SU-DHL-6 (cell line): ENCODE data around the gene CARD11.

Experiments
- H2AFZ ChIP-seq: fragments of 200-600 bp; sonication (generic); 2 replicates; pipeline ENCODE4 v1.6.1; 2014; ENCODE audit warnings: low read depth, mild to moderate bottlenecking, moderate library complexity, mixed read lengths, antibody characterized with exemption, low read length; ENCODE audit not compliant: severe bottlenecking
- H3F3A ChIP-seq: fragments of 200-600 bp; shearing (Covaris generic); 2 replicates; pipeline ENCODE4 v1.6.0; 2016; ENCODE audit warnings: antibody characterized with exemption, mild to moderate bottlenecking; ENCODE audit not compliant: insufficient read depth
- H3K27ac ChIP-seq: fragments of 200-600 bp; sonication (generic); 2 replicates; pipeline ENCODE4 v1.5.1; 2016; ENCODE audit warnings: low read depth, mild to moderate bottlenecking, low read length, moderate library complexity, mixed read lengths
- H3K27me3 ChIP-seq: fragments of 200-600 bp; sonication (generic), shearing (Covaris generic); 2 replicates; pipeline ENCODE4 v1.6.0; 2014; ENCODE audit warnings: mild to moderate bottlenecking, low read length
- H3K36me3 ChIP-seq: fragments of 200-600 bp; sonication (generic); 2 replicates; pipeline ENCODE4 v1.6.1; 2014; ENCODE audit warnings: mild to moderate bottlenecking, low read length, mixed read lengths
- H3K4me2 ChIP-seq: fragments of 300-600, 200-600 bp; shearing (Covaris generic), sonication (generic); 2 replicates; pipeline ENCODE4 v1.6.0; 2014; ENCODE audit warnings: low read length, low read depth, mild to moderate bottlenecking; ENCODE audit not compliant: poor library complexity, severe bottlenecking
- H3K4me3 ChIP-seq: fragments of 200-600 bp; sonication (generic); 2 replicates; pipeline ENCODE4 v1.5.1; 2014; ENCODE audit warnings: antibody characterized with exemption, low read length, mild to moderate bottlenecking, mixed read lengths; ENCODE audit not compliant: insufficient read depth, poor library complexity, severe bottlenecking
- H3K79me2 ChIP-seq: fragments of 200-600 bp; sonication (generic); 2 replicates; pipeline ENCODE4 v1.6.1; 2014; ENCODE audit warnings: mild to moderate bottlenecking, low read length, moderate library complexity; ENCODE audit not compliant: insufficient read depth
- H3K9ac ChIP-seq: fragments of 200-600 bp; sonication (generic); 2 replicates; pipeline ENCODE4 v1.7.0; 2014; ENCODE audit warnings: mild to moderate bottlenecking, low read length
- H3K9me2 ChIP-seq: fragments of 200-600 bp; sonication (generic); replicated peaks from 2 replicates; pipeline ENCODE4 v1.6.1; 2014; ENCODE audit warnings: low read length; ENCODE audit not compliant: insufficient read depth
- H3K9me3 ChIP-seq: fragments of 200-600 bp; sonication (generic); 2 replicates; pipeline ENCODE4 v1.6.1; 2014; ENCODE audit warnings: low read length, mixed read lengths; ENCODE audit not compliant: insufficient read depth
- H4K20me1 ChIP-seq: fragments of 200-600 bp; sonication (generic); 2 replicates; pipeline ENCODE4 v1.6.1; 2014; ENCODE audit warnings: low read depth, mild to moderate bottlenecking, antibody characterized with exemption, low read length, moderate library complexity, mixed read lengths
- EZH2phosphoT487 ChIP-seq: fragments of 200-600 bp; sonication (generic), shearing (Covaris generic); conservative IDR thresholded peaks from 2 replicates; pipeline ENCODE4 v1.6.1; 2018; ENCODE audit warnings: mild to moderate bottlenecking, antibody characterized with exemption, low read length, moderate library complexity, mixed read lengths
- TF ChIP-seq, protein P1 (sequence below): fragments of 200-600 bp; sonication (generic); IDR thresholded peaks from one replicate; pipeline ENCODE4 v1.5.1; 2017; ENCODE audit warnings: antibody characterized with exemption, mild to moderate bottlenecking, low read length, moderate library complexity; ENCODE audit not compliant: insufficient read depth, poor library complexity, severe bottlenecking

The CARD11 gene

GRCh38 chr7:3069771-3070449 is 26.2 kb upstream of the CARD11 start:
- Histone ChIP-seq H3K79me2 (no peaks in the 10 kb centered on the region), H3K27ac (no peak overlapping the region), H2AFZ (no peak overlapping the region), H3K9ac (no peak overlapping the region), H3F3A (no peaks in the 10 kb centered on the region), H3K9me3 (peaks cover 7% of the 10 kb centered on the region; the same call in 1 of the 2 replicates), H3K36me3 (no peaks in the 10 kb centered on the region), H3K27me3 (no peaks in the 10 kb centered on the region), H3K9me2 (no peaks in the 10 kb centered on the region), H3K4me3 (no peak overlapping the region), H4K20me1 (no peaks in the 10 kb centered on the region), H3K4me2 (no peak overlapping the region)
- TF ChIP-seq, protein P1, sequence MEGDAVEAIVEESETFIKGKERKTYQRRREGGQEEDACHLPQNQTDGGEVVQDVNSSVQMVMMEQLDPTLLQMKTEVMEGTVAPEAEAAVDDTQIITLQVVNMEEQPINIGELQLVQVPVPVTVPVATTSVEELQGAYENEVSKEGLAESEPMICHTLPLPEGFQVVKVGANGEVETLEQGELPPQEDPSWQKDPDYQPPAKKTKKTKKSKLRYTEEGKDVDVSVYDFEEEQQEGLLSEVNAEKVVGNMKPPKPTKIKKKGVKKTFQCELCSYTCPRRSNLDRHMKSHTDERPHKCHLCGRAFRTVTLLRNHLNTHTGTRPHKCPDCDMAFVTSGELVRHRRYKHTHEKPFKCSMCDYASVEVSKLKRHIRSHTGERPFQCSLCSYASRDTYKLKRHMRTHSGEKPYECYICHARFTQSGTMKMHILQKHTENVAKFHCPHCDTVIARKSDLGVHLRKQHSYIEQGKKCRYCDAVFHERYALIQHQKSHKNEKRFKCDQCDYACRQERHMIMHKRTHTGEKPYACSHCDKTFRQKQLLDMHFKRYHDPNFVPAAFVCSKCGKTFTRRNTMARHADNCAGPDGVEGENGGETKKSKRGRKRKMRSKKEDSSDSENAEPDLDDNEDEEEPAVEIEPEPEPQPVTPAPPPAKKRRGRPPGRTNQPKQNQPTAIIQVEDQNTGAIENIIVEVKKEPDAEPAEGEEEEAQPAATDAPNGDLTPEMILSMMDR: no peak
- TF ChIP-seq EZH2phosphoT487: no peak

DNA sequence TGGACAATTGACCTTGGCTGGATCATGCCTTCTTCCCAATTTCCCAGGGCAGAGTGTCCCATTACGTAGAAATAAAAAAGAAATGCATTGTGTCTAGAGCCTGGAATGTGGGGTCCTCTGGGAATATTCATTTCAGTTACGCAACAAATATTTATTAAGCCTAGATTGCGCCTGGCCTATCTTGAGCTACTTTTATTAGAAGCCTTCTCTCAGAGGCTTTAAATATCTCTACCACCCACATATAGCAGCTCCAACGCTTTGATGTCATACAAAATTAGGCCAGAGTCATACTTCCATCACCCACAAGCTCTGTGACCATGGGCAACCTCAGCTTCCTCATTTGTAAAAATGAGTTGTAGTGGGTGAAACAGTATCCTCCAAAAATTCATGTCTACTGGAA is 24.9 kb upstream of the CARD11 start:
- H2AFZ ChIP-seq: no peak overlapping the region
- no peak overlapping the region for H3K4me3 ChIP-seq
- no peaks in the 10 kb centered on the region for H3K27me3 ChIP-seq
- H3K4me2 ChIP-seq: no peak overlapping the region
- H3K9me3 ChIP-seq: peaks cover 7% of the 10 kb centered on the region; the same call in 1 of the 2 replicates
- H3K9me2 ChIP-seq: no peaks in the 10 kb centered on the region
- no peaks in the 10 kb centered on the region for H3K79me2 ChIP-seq
- no peaks in the 10 kb centered on the region for H3K36me3 ChIP-seq
- H3K9ac ChIP-seq: no peak overlapping the region
- no peak for TF ChIP-seq EZH2phosphoT487
- TF ChIP-seq, protein P1: no peak
- no peak overlapping the region for H3K27ac ChIP-seq
- no peaks in the 10 kb centered on the region for H3F3A ChIP-seq
- H4K20me1 ChIP-seq: no peaks in the 10 kb centered on the region

DNA sequence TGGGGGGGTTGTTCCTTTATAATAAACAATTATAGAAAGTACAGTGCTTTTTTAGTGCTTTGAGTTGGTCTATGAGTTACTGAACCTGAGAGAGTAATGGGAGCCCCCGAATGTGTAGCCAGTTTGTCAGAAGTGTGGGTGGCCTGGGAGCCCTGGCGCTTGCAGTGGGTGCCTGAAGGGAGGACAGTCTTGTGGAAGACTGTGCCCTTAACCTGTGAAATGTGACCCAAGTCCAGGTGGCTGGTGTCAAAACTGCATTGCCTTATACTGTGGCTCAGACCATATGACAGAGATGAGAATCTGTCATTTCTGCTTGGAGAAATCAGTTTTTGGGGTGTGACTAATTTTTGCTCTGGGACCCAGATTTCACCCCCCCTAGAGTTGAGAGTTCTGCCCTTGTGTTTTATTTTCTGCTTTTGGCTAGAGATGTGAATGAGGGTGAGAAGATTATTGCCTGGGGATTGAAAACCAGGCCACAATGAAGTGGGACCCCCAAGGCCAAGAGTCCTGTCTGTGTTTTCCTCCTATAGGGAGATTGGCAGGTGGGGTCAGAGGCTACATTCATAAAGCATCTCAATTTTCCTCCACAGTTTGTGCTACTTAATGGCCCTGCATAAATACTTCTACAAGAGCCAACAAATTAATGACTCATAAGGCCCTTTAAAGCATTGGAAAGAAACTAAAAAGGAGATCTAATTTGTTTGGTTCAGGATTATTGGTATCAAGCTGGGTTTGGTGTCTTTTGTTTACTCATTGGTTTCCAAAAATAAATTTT is 24.1 kb upstream of the CARD11 start:
- H3K79me2 ChIP-seq: no peaks in the 10 kb centered on the region
- no peak overlapping the region for H3K27ac ChIP-seq
- H3K9ac ChIP-seq: no peak overlapping the region
- TF ChIP-seq, protein P1: no peak
- TF ChIP-seq EZH2phosphoT487: no peak
- peaks cover 7% of the 10 kb centered on the region; the same call in 1 of the 2 replicates for H3K9me3 ChIP-seq
- H3K4me2 ChIP-seq: no peak overlapping the region
- no peaks in the 10 kb centered on the region for H3F3A ChIP-seq
- no peaks in the 10 kb centered on the region for H3K27me3 ChIP-seq
- H3K9me2 ChIP-seq: no peaks in the 10 kb centered on the region
- H3K36me3 ChIP-seq: no peaks in the 10 kb centered on the region
- no peak overlapping the region for H2AFZ ChIP-seq
- no peak overlapping the region for H3K4me3 ChIP-seq
- no peaks in the 10 kb centered on the region for H4K20me1 ChIP-seq
